ENCODE measurements around the gene SORCS2.

GRCh38 chr4:7747566-7747965, 555.2 kb downstream of the SORCS2 start:
- TF ChIP-seq REST (IDR thresholded peaks at IDR 0.05; ENCODE audit: borderline replicate concordance) (no peak), CTCF (IDR thresholded peaks at IDR 0.05; ENCODE audit: poor library complexity, severe bottlenecking) (no peak), POLR2AphosphoS5 (IDR thresholded peaks at IDR 0.05) (no peak), EP300 (conservative IDR thresholded peaks at IDR 0.05; ENCODE audit: poor library complexity, severe bottlenecking) (no peak)

All from neural cell (in vitro differentiated cells).